OCI-LY7 (cell line): ENCODE data around the gene EIF4E1B.

ENCODE experiments used
- EZH2phosphoT487 ChIP-seq: fragments of 200-600 bp; sonication (generic); IDR thresholded peaks from 2 replicates; pipeline ENCODE4 v1.6.1; 2018; ENCODE audit warnings: low read depth, borderline replicate concordance, mild to moderate bottlenecking, mixed run types, antibody characterized with exemption, low read length, moderate library complexity, mixed read lengths
- TF ChIP-seq, protein P1 (sequence below): fragments of 200-600 bp; sonication (generic); conservative IDR thresholded peaks from 2 replicates; pipeline ENCODE4 v1.5.1; 2014; ENCODE audit warnings: mild to moderate bottlenecking, antibody characterized with exemption, low read length, moderate library complexity, mixed read lengths

DNA sequence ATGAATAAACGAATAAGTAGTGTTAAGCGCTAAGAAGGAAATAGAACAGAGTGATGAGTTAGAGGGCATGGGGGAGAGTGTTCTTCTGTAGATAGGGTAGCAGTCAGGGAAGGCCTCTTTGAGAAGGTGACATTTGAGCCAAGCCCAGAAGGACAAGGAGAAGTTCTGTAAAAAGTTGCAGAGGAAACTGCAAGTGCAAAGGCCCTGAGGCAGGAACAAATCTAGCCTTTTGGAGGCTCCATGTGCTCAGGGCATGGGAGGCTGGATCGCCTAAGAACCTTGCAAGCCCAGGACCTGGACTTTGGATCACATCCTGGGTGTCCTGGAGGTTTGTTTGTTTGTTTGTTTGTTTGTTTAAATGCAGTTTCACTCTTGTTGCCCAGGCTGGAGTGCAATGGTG, 8.0 kb downstream of the EIF4E1B start:
- TF ChIP-seq, protein P1, sequence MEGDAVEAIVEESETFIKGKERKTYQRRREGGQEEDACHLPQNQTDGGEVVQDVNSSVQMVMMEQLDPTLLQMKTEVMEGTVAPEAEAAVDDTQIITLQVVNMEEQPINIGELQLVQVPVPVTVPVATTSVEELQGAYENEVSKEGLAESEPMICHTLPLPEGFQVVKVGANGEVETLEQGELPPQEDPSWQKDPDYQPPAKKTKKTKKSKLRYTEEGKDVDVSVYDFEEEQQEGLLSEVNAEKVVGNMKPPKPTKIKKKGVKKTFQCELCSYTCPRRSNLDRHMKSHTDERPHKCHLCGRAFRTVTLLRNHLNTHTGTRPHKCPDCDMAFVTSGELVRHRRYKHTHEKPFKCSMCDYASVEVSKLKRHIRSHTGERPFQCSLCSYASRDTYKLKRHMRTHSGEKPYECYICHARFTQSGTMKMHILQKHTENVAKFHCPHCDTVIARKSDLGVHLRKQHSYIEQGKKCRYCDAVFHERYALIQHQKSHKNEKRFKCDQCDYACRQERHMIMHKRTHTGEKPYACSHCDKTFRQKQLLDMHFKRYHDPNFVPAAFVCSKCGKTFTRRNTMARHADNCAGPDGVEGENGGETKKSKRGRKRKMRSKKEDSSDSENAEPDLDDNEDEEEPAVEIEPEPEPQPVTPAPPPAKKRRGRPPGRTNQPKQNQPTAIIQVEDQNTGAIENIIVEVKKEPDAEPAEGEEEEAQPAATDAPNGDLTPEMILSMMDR: no peak
- no peak for TF ChIP-seq EZH2phosphoT487
